ENCODE data around the gene ATP6V1D.

Gene ATP6V1D

GRCh38 chr14:67389275-67389674 is 29.7 kb upstream of the ATP6V1D start:
- TF ChIP-seq CTCF (IDR thresholded peaks at IDR 0.05; ENCODE audit: control insufficient read depth, insufficient read depth, low read depth, low read length, missing control alignments) = no peak
- no peak for DNase-seq (ENCODE audit: low read depth)
- H3K4me3 ChIP-seq (ENCODE audit: control insufficient read depth, low read depth, low read length) = no peak overlapping the region

DNA sequence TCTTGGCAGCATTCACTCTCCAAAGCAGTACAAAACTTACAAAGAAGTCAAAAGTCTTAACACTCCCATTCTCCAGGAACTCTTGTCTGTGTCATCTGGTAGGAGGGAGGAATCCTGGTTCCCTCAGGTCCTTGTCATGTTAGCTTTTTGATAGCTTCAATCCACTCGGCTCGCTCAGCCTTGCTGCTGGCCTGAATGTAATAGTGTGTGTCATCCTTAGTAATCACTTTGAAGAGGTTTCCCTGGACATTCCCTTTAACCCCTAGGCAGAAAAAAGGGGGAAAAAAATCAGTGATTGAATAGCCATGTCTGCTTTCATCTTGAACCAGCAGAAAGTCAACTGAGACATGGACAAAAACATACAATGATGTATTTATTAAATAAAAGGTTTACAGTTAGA is 27.6 kb upstream of the ATP6V1D start:
- H3K4me3 ChIP-seq (ENCODE audit: control insufficient read depth, low read depth, low read length) = no peak overlapping the region
- no peak for DNase-seq (ENCODE audit: low read depth)
- TF ChIP-seq CTCF (IDR thresholded peaks at IDR 0.05; ENCODE audit: control insufficient read depth, insufficient read depth, low read depth, low read length, missing control alignments) = no peak

GRCh38 chr14:67385618-67386017 is 26.0 kb upstream of the ATP6V1D start:
- H3K4me3 ChIP-seq (ENCODE audit: control insufficient read depth, low read depth, low read length) = no peak overlapping the region
- TF ChIP-seq CTCF (IDR thresholded peaks at IDR 0.05; ENCODE audit: control insufficient read depth, insufficient read depth, low read depth, low read length, missing control alignments) = no peak
- no peak for DNase-seq (ENCODE audit: low read depth)

DNA sequence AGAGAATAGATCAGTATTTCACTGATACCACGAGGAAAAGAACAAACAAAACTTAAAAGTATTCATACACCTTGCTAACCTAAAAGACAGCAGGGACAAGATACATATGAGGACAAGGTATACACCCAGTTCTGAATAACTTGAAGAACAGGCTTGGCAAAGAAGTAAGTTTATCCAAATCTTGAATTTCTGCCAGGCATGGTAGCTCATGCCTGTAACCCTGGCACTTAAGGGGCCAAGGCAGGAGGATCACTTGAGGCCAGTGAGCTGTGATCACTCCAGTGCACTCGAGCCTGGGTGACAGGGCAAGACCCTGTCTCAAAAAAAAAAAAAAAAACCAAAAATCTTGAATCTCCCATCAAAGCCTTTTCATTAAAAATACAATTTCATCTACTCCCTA is 25.5 kb upstream of the ATP6V1D start:
- TF ChIP-seq CTCF (IDR thresholded peaks at IDR 0.05; ENCODE audit: control insufficient read depth, insufficient read depth, low read depth, low read length, missing control alignments) = no peak
- no peak overlapping the region for H3K4me3 ChIP-seq (ENCODE audit: control insufficient read depth, low read depth, low read length)
- no peak for DNase-seq (ENCODE audit: low read depth)

DNA sequence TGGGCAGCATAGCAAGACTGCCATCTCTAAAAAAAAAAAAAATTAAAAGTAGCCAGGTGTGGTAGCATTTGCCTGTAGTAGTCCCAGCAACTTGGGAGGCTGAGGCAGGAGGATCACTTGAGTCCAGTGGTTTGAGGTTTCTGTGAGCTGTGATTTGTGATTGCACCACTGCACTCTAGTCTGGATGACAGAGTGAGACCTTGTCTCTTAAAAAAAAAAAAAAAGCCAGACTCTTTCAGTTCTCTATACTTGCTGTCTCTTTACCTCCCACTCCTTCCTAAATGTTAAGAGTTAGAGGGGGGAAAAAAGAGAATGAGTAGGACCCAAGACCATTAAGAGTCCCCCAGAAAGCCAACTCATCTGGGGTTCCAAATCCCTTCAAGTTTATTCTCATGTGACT is 18.3 kb upstream of the ATP6V1D start:
- no peak overlapping the region for H3K4me3 ChIP-seq (ENCODE audit: control insufficient read depth, low read depth, low read length)
- DNase-seq (ENCODE audit: low read depth) = no peak
- no peak for TF ChIP-seq CTCF (IDR thresholded peaks at IDR 0.05; ENCODE audit: control insufficient read depth, insufficient read depth, low read depth, low read length, missing control alignments)

- no peak overlapping the region for H3K4me3 ChIP-seq (ENCODE audit: control insufficient read depth, low read depth, low read length)
- TF ChIP-seq CTCF (IDR thresholded peaks at IDR 0.05; ENCODE audit: control insufficient read depth, insufficient read depth, low read depth, low read length, missing control alignments) = no peak
- DNase-seq (ENCODE audit: low read depth) = no peak
Observed at GRCh38 chr14:67373347-67373746, 13.7 kb upstream of the ATP6V1D start.

GRCh38 chr14:67372833-67373232 is 13.2 kb upstream of the ATP6V1D start:
- TF ChIP-seq CTCF (IDR thresholded peaks at IDR 0.05; ENCODE audit: control insufficient read depth, insufficient read depth, low read depth, low read length, missing control alignments) = no peak
- no peak for DNase-seq (ENCODE audit: low read depth)
- H3K4me3 ChIP-seq (ENCODE audit: control insufficient read depth, low read depth, low read length) = no peak overlapping the region

Data from AG09309 (cell line).